HG03575 (cell line): ENCODE data around the gene MFAP3L.
A peak's percentile ranks its signal among the peaks of the same experiment; 100 is the strongest.
"Not testable (repeated sequence)": the region's sequence is repeated elsewhere in the genome, so short reads cannot be mapped to it uniquely, and the experiment has no call there.

Source experiments
- ATAC-seq: cut with Tn5 transposase; IDR thresholded peaks from one replicate; pipeline ENCODE4 v1.9.1; 2021; ENCODE audit not compliant: unreplicated experiment, insufficient number of reproducible peaks, low FRiP score; ENCODE audit errors: extremely low read depth

The MFAP3L gene

GRCh38 chr4:169957785-169958184 is 68.4 kb downstream of the MFAP3L start:
- no peak for ATAC-seq

- no peak for ATAC-seq
Observed at GRCh38 chr4:169956091-169956843, 69.9 kb downstream of the MFAP3L start.

GRCh38 chr4:169955521-169955920 is 70.7 kb downstream of the MFAP3L start:
- no peak for ATAC-seq

GRCh38 chr4:169952236-169953002 is 73.8 kb downstream of the MFAP3L start:
- ATAC-seq: peak; percentile 47

- ATAC-seq: no peak
Observed at GRCh38 chr4:169948271-169948670, 77.9 kb downstream of the MFAP3L start.

GRCh38 chr4:169945636-169946035 is 80.6 kb downstream of the MFAP3L start:
- ATAC-seq: no peak

GRCh38 chr4:169943601-169944000 is 82.6 kb downstream of the MFAP3L start:
- ATAC-seq: not testable (repeated sequence)

- ATAC-seq: no peak
Observed at GRCh38 chr4:169941141-169941540, 85.1 kb downstream of the MFAP3L start.

- ATAC-seq: no peak
Observed at GRCh38 chr4:169940460-169940859, 85.7 kb downstream of the MFAP3L start.
